ENCODE measurements around the gene PPP2R2C.

Gene PPP2R2C

DNA sequence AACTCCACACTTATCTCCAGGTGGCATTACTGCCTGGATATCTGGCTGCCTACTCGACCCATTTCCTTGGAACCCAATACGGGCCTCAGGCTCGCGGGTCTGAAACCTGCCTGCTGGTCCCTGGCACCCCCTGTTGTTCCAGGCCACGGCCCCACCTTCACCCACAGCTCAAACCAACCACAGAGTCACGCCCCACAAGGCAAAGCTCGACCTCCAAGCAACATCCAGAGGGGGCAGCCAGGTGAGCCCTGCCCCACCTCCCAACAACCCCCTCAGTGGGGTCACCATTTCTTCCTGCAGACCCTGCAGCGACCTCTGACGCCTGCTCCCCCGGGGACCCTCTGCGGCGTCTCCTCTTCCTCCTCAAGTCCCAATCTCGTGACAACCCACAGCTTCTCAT is 126.5 kb downstream of the PPP2R2C start:
- no peak for DNase-seq (ENCODE audit: low spot score)

DNA sequence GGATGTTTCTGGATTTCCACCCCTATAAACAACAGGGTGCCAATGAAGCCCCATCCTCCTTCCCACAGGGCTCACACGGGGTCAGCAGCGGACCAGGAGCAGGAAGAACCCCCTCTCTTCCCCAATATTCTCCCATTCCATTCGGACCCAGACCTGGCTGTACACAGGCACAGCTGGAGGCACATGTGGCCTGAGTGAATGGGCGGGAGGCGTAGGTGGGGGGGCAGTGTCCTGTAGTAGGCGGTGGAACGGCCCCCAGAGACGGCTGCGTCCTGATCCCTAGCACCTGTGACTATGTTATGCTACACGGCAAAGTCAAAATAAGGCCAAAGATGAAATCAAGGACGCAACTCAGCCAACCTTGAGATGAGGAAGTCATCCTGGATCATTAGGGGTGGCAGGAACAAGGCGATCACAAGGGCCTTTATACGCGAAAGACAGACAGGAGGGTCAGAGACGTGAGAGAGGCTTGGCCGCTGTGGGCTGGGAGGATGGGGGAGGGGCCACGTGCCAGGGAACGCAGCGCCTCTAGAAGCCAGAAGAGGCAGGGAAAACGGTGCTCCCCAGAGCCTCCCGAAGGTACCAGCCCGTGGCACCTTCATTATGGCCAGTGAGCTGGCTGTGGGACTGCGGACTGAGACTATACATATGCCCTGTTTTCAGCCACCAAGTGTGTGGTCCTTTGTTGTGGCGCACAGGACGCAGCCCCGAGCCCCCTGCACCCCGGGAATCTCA is 127.2 kb downstream of the PPP2R2C start:
- no peak for DNase-seq (ENCODE audit: low spot score)
- TF ChIP-seq, protein P1, sequence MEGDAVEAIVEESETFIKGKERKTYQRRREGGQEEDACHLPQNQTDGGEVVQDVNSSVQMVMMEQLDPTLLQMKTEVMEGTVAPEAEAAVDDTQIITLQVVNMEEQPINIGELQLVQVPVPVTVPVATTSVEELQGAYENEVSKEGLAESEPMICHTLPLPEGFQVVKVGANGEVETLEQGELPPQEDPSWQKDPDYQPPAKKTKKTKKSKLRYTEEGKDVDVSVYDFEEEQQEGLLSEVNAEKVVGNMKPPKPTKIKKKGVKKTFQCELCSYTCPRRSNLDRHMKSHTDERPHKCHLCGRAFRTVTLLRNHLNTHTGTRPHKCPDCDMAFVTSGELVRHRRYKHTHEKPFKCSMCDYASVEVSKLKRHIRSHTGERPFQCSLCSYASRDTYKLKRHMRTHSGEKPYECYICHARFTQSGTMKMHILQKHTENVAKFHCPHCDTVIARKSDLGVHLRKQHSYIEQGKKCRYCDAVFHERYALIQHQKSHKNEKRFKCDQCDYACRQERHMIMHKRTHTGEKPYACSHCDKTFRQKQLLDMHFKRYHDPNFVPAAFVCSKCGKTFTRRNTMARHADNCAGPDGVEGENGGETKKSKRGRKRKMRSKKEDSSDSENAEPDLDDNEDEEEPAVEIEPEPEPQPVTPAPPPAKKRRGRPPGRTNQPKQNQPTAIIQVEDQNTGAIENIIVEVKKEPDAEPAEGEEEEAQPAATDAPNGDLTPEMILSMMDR (IDR thresholded peaks at IDR 0.05; ENCODE audit: extremely low read depth, missing control alignments) = no peak

More for the DNA sequence above, 126.5 kb downstream of the PPP2R2C start:
- TF ChIP-seq, protein P1 (IDR thresholded peaks at IDR 0.05; ENCODE audit: extremely low read depth, missing control alignments) = no peak

DNA sequence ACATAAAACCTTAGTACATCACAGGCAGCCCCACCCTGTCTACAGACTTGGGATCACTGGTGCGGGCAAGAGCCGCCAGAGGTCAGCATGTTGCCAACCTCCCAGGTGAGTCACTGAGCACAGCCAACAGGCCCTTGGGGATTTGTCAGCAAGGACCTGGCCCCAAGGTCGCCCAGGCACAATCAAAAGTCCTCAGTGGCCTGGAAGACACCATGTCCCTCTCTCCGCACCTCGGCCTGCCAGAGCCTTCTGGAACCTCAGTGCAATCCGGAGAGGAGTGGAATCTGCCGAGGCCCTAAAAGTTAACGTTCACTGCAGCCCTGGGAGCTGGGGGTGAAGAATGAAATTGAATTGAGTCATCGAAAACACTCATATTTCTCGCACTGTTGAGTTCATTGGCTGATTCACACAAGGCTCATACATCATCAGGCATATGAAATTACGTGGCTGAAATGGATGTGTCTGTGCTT is 128.4 kb downstream of the PPP2R2C start:
- DNase-seq (ENCODE audit: low spot score) = no peak
- TF ChIP-seq, protein P1 (IDR thresholded peaks at IDR 0.05; ENCODE audit: extremely low read depth, missing control alignments) = no peak

DNA sequence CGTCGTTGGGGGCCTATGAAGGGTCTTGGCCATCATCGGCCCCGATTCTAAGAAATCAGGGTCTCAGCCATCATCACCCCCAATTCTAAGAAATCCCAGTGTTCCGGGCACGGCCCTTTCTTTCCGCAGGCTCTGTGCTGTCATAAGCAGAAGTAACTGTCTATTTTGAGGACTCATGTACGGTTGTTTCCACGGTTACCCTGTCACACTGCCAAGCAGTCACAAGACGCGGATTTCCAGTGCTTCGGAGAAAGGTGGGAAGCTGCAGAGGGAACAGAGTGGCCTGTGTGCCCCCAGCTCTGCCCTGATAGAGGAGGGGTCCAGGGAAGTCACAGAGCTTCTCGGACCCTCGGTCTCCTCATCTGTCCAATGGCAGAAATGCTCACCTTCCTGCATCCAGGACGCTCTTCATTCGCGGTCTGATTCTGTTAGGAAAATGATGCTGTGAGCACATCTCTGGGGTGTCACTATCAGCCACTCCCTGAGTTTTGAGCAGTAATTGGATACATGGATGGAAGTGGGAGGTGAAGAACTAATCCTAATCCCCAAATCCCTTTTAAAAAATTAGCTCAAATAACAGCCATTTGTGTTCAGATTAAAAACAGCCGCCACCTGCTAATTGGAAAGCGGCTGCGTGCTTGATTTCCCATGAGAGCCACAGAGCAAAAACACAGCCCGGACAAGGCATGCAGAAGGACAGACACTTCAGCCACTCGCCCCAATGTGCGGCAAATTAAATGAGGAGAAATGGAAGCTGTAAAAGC is 129.7 kb downstream of the PPP2R2C start:
- TF ChIP-seq, protein P1 (IDR thresholded peaks at IDR 0.05; ENCODE audit: extremely low read depth, missing control alignments) = no peak
- DNase-seq (ENCODE audit: low spot score) = no peak

DNA sequence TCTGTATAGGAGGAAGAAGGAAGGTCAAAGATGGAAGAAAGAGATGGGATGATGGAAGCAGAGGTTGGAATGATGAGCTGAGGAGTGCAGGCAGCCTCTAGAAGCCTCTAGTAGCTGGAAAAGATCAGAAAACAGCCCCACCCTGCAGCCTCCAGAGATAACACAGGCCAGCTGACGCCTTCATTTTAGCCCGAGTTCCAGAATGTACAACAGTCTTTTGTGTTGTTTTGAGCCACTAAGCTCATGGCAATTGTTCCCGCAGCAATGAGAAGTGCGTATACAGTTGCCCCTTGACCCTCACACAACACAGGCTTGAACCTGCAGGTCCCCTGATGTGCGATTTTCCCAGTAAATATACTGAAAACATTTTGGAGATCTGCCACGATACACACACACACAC is 130.7 kb downstream of the PPP2R2C start:
- no peak for DNase-seq (ENCODE audit: low spot score)

DNA sequence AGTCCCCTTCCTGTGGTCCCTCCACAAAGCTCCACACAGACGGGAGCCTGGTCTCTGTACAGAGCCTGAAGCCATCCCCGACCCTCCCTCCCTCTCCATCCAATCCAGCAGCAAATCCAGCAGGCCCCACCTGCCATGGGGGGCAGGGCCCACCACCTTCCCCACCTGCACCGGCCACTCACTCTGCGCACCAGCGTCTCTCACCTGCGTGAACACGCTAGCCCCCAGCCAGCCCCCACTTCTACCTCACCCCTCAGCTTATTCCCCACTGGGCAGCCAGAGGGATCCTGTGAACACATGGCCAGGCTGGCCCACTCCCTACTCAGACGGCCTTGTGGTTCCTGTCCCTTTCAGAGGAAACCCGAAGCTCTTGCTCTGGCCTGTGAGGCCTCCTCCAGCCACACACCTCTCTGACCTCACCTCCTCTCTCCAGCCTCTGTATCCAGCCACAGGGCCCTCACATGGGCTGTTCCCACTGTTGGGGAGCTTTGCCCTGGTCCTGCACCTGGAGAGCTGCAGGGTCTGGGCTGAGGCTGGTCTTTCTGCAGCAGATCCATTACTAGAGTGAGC is 131.9 kb downstream of the PPP2R2C start:
- TF ChIP-seq, protein P1 (IDR thresholded peaks at IDR 0.05; ENCODE audit: extremely low read depth, missing control alignments) = no peak
- no peak for DNase-seq (ENCODE audit: low spot score)

More for the DNA sequence above, 130.7 kb downstream of the PPP2R2C start:
- TF ChIP-seq, protein P1 (IDR thresholded peaks at IDR 0.05; ENCODE audit: extremely low read depth, missing control alignments) = no peak

All from GM20000 (cell line).